PC-3 (cell line): Measurements from ENCODE around the gene EPS8. TPM values are rescaled to one million over a fixed set of nuclear protein-coding genes. Genes with fewer than 3 reads are reported as not detected.
A peak's percentile ranks its signal among the peaks of the same experiment; 100 is the strongest.

Source experiments
- ATAC-seq: fragments of 200-7000 bp; cut with Tn5 transposase; 2 replicates; pipeline ENCODE4 v1.9.1; 2020; ENCODE audit warnings: mild to moderate bottlenecking, moderate library complexity
- BruUV-seq: library from RNA; stranded (reverse); fragments of 400-500 nt; replicated peaks from 2 replicates; lab custom pipeline; 2021; lab: Mats Ljungman, UMichigan
- CTCF ChIA-PET: fragments of 300-600 bp; sonication (Branson Sonifier 250); formaldehyde crosslinking; loops from one replicate; lab custom pipeline; 2022; ENCODE audit warnings: antibody characterized with exemption; lab: Charles Lee
- POLR2A ChIA-PET: fragments of 300-600 bp; sonication (Branson Sonifier 250); formaldehyde crosslinking; loops from one replicate; lab custom pipeline; 2022; ENCODE audit warnings: antibody characterized with exemption; ENCODE audit not compliant: unreplicated experiment; lab: Charles Lee
- DNase-seq: peaks from one replicate; pipeline ENCODE4 v3.0.0-alpha.2; 2015
- H2AFZ ChIP-seq: fragments of 300-600 bp; sonication (generic); 2 replicates; pipeline ENCODE4 v1.6.0; 2016; ENCODE audit warnings: antibody characterized with exemption, low read length
- H3F3A ChIP-seq: fragments of 300-600 bp; sonication (generic); one replicate; pipeline ENCODE4 v1.6.0; 2017; ENCODE audit warnings: antibody characterized with exemption, low read length, control low read depth, mild to moderate bottlenecking; ENCODE audit not compliant: unreplicated experiment
- H3K27ac ChIP-seq: fragments of 300-600 bp; sonication (generic); 2 replicates; pipeline ENCODE4 v1.5.1; 2016; ENCODE audit warnings: mild to moderate bottlenecking, low read length
- H3K27me3 ChIP-seq: fragments of 300-600 bp; sonication (generic); 2 replicates; pipeline ENCODE4 v1.6.1; 2016; ENCODE audit warnings: low read length, mixed read lengths
- H3K36me3 ChIP-seq: fragments of 300-600 bp; sonication (generic); 2 replicates; pipeline ENCODE4 v1.6.1; 2016; ENCODE audit warnings: low read depth, mixed run types, low read length, mixed read lengths
- H3K4me1 ChIP-seq: fragments of 300-600 bp; sonication (generic); 2 replicates; pipeline ENCODE4 v1.5.1; 2016; ENCODE audit warnings: low read length; ENCODE audit not compliant: insufficient read depth
- H3K4me2 ChIP-seq: fragments of 300-600 bp; sonication (generic); 2 replicates; pipeline ENCODE4 v1.6.0; 2016; ENCODE audit warnings: low read length
- H3K4me3 ChIP-seq: fragments of 300-600 bp; sonication (generic); 2 replicates; pipeline ENCODE4 v1.5.1; 2016; ENCODE audit warnings: mild to moderate bottlenecking, low read length, mixed read lengths
- H3K79me2 ChIP-seq: fragments of 300-600 bp; sonication (generic); 2 replicates; pipeline ENCODE4 v1.6.1; 2017; ENCODE audit warnings: low read length, mixed read lengths
- H3K9ac ChIP-seq: fragments of 300-600 bp; sonication (generic); 2 replicates; pipeline ENCODE4 v1.6.0; 2016; ENCODE audit warnings: mild to moderate bottlenecking, low read length
- H3K9me2 ChIP-seq: fragments of 300-600 bp; sonication (generic); replicated peaks from 2 replicates; pipeline ENCODE4 v1.6.1; 2016; ENCODE audit warnings: mixed run types, low read length, mixed read lengths
- H3K9me3 ChIP-seq: fragments of 300-600 bp; sonication (generic); 2 replicates; pipeline ENCODE4 v1.6.1; 2016; ENCODE audit warnings: low read length, mixed read lengths
- H4K20me1 ChIP-seq: fragments of 300-600 bp; sonication (generic); 2 replicates; pipeline ENCODE4 v1.6.1; 2016; ENCODE audit warnings: low read length, mixed read lengths
- CTCF ChIP-seq: fragments of 300-600 bp; sonication (generic); conservative IDR thresholded peaks from 2 replicates; pipeline ENCODE4 v1.5.1; 2017; ENCODE audit warnings: antibody characterized with exemption, low read depth, mild to moderate bottlenecking, low read length
- EZH2 ChIP-seq: fragments of 300-600 bp; sonication (generic); IDR thresholded peaks from one replicate; pipeline ENCODE4 v1.6.1; 2017; ENCODE audit warnings: antibody characterized with exemption, mild to moderate bottlenecking, low read length; ENCODE audit not compliant: unreplicated experiment
- EZH2phosphoT487 ChIP-seq: fragments of 300-600 bp; sonication (generic); IDR thresholded peaks from 2 replicates; pipeline ENCODE4 v1.6.1; 2018; ENCODE audit warnings: mild to moderate bottlenecking, antibody characterized with exemption, low read length, borderline replicate concordance
- intact Hi-C: fragments of 100-400 bp; cut with micrococcal nuclease; formaldehyde crosslinking; loops from 2 replicates; pipeline ENCODE4 v1.9.0; 2023
- total RNA-seq: library from RNA; depleted of rRNA; stranded (reverse); fragments of >200 nt; gene quantifications from 2 replicates; pipeline ENCODE4 v1.2.3, GENCODE V29; 2014

Gene EPS8
- total RNA-seq, 1 experiment from 2014 or later: 47.4 TPM

- Histone ChIP-seq H3F3A (peaks cover 8% of the 10 kb centered on the region), H3K9ac (peak overlapping the region; percentile 85), H3K79me2 (no peaks in the 10 kb centered on the region), H3K27ac (peak overlapping the region; percentile 98), H3K9me2 (no peaks in the 10 kb centered on the region), H4K20me1 (no peaks in the 10 kb centered on the region), H2AFZ (no peak overlapping the region), H3K27me3 (no peaks in the 10 kb centered on the region), H3K9me3 (no peaks in the 10 kb centered on the region), H3K4me1 (peaks cover 42% of the 10 kb centered on the region), H3K4me3 (peak overlapping the region; percentile 13; the same call in 1 of the 2 replicates), H3K36me3 (no peaks in the 10 kb centered on the region), H3K4me2 (peak overlapping the region; percentile 72)
- no peak for TF ChIP-seq CTCF
- TF ChIP-seq EZH2: no peak
- no peak for TF ChIP-seq EZH2phosphoT487
- ATAC-seq (peak; percentile 83), DNase-seq (peak; percentile 91)
- POLR2A ChIA-PET: no interaction called here
- BruUV-seq: no TSS peak
- intact Hi-C loops: loop anchor here (2.0 kb wide), 1 partner anchor 27 kb away; no protein-coding TSS in a partner anchor
- CTCF ChIA-PET: interaction anchor here (0.6 kb wide), 1 partner anchor 8 kb away, joined by 3 read pairs; no protein-coding TSS in a partner anchor
Observed at GRCh38 chr12:15601210-15601800, 187.9 kb downstream of the EPS8 start.

- no TSS peak for BruUV-seq
- intact Hi-C loops: loop anchor here (2.0 kb wide), 1 partner anchor 28 kb away; no protein-coding TSS in a partner anchor
- ATAC-seq (no peak), DNase-seq (peak; percentile 49)
- Histone ChIP-seq H3K36me3 (no peaks in the 10 kb centered on the region), H3F3A (peaks cover 8% of the 10 kb centered on the region), H2AFZ (no peak overlapping the region), H3K79me2 (no peaks in the 10 kb centered on the region), H3K4me1 (peaks cover 42% of the 10 kb centered on the region), H3K9me2 (no peaks in the 10 kb centered on the region), H3K27me3 (no peaks in the 10 kb centered on the region), H3K9me3 (no peaks in the 10 kb centered on the region), H3K9ac (peak overlapping the region; percentile 85), H4K20me1 (no peaks in the 10 kb centered on the region), H3K4me2 (peak overlapping the region; percentile 72), H3K4me3 (peak overlapping the region; percentile 13; the same call in 1 of the 2 replicates), H3K27ac (peak overlapping the region; percentile 98)
- CTCF ChIA-PET: no interaction called here
- POLR2A ChIA-PET: no interaction called here
- TF ChIP-seq EZH2phosphoT487 (no peak), EZH2 (no peak), CTCF (no peak)
Observed at GRCh38 chr12:15600223-15600935, 188.8 kb downstream of the EPS8 start.
